IMR-90 (cell line): Measurements from ENCODE around the gene FGD3. TPM values are rescaled to one million over a fixed set of nuclear protein-coding genes. Genes with fewer than 3 reads are reported as not detected.

Experiments
- ATAC-seq: fragments of 200-7000 bp; cut with Tn5 transposase; 2 replicates; pipeline ENCODE4 v1.9.1; 2020; ENCODE audit warnings: low read depth, mild to moderate bottlenecking, moderate library complexity
- BruUV-seq: library from RNA; stranded (reverse); fragments of 400-500 nt; replicated peaks from 2 replicates; lab custom pipeline; 2021; lab: Mats Ljungman, UMichigan
- CTCF ChIA-PET: fragments of 300-600 bp; formaldehyde crosslinking; extraction: SDS; loops from one replicate; lab custom pipeline; 2021; ENCODE audit warnings: antibody characterized with exemption; lab: Yijun Ruan, JAX
- POLR2A ChIA-PET: fragments of 300-600 bp; sonication (Branson Sonifier 250); formaldehyde crosslinking; loops from one replicate; lab custom pipeline; 2022; ENCODE audit warnings: antibody characterized with exemption; ENCODE audit not compliant: unreplicated experiment; lab: Charles Lee
- DNase-seq: peaks from one replicate; pipeline ENCODE4 v3.0.0; 2013
- H2AFZ ChIP-seq: replicated peaks from 2 replicates; pipeline ENCODE3; 2013; ENCODE audit warnings: low read length, mild to moderate bottlenecking; ENCODE audit not compliant: poor library complexity
- H2AK5ac ChIP-seq: 2 replicates; pipeline ENCODE4 v1.6.1; 2013; ENCODE audit warnings: low read depth, low read length, inconsistent platforms
- H2AK9ac ChIP-seq: replicated peaks from 2 replicates; pipeline ENCODE3; 2013; ENCODE audit warnings: mild to moderate bottlenecking, low read depth, low read length, moderate library complexity; ENCODE audit not compliant: poor library complexity
- H2BK120ac ChIP-seq: 2 replicates; pipeline ENCODE4 v1.6.1; 2013; ENCODE audit warnings: low read depth, low read length, inconsistent platforms
- H2BK15ac ChIP-seq: 3 replicates; pipeline ENCODE4 v1.6.1; 2013; ENCODE audit warnings: low read depth, low read length, inconsistent platforms
- H2BK20ac ChIP-seq: 2 replicates; pipeline ENCODE4 v1.6.1; 2013; ENCODE audit warnings: low read depth, mild to moderate bottlenecking, inconsistent platforms, low read length, moderate library complexity
- H2BK5ac ChIP-seq: 2 replicates; pipeline ENCODE4 v1.6.1; 2013; ENCODE audit warnings: mild to moderate bottlenecking, low read depth, low read length, inconsistent platforms; ENCODE audit not compliant: poor library complexity, severe bottlenecking
- H3K14ac ChIP-seq: replicated peaks from 2 replicates; pipeline ENCODE4 v1.6.1; 2013; ENCODE audit warnings: low read depth, low read length, inconsistent platforms
- H3K18ac ChIP-seq: 2 replicates; pipeline ENCODE4 v1.6.1; 2013; ENCODE audit warnings: low read depth, low read length, control low read depth
- H3K23ac ChIP-seq: 2 replicates; pipeline ENCODE4 v1.6.1; 2013; ENCODE audit warnings: low read depth, low read length, inconsistent platforms
- H3K27ac ChIP-seq: 2 replicates; pipeline ENCODE4 v1.5.1; 2013; ENCODE audit warnings: mild to moderate bottlenecking, control low read depth, low read length; ENCODE audit not compliant: insufficient read depth
- H3K27me3 ChIP-seq: 2 replicates; pipeline ENCODE4 v1.6.1; 2013; ENCODE audit warnings: low read length; ENCODE audit not compliant: control insufficient read depth, insufficient read depth
- H3K36me3 ChIP-seq: 2 replicates; pipeline ENCODE4 v1.6.1; 2013; ENCODE audit warnings: low read length, mixed read lengths; ENCODE audit not compliant: control insufficient read depth, insufficient read depth
- H3K4ac ChIP-seq: 2 replicates; pipeline ENCODE4 v1.6.1; 2013; ENCODE audit warnings: low read depth, low read length, inconsistent platforms
- H3K4me1 ChIP-seq: 2 replicates; pipeline ENCODE4 v1.6.1; 2013; ENCODE audit warnings: low read length, mixed read lengths; ENCODE audit not compliant: control insufficient read depth, insufficient read depth
- H3K4me2 ChIP-seq: 2 replicates; pipeline ENCODE4 v1.6.1; 2013; ENCODE audit warnings: low read depth, mild to moderate bottlenecking, control low read depth, low read length, moderate library complexity
- H3K4me3 ChIP-seq: 2 replicates; pipeline ENCODE4 v1.5.1; 2013; ENCODE audit warnings: low read depth, mild to moderate bottlenecking, control low read depth, low read length, moderate library complexity; ENCODE audit not compliant: insufficient read depth
- H3K56ac ChIP-seq: 2 replicates; pipeline ENCODE4 v1.6.1; 2013; ENCODE audit warnings: low read length, inconsistent platforms; ENCODE audit not compliant: insufficient read depth; ENCODE audit errors: extremely low read depth
- H3K79me1 ChIP-seq, 2 experiments: 2 replicates each; pipeline ENCODE4 v1.6.1; 2013; ENCODE audit warnings: low read length in 2 of 2, inconsistent platforms in 1 of 2, low read depth in 1 of 2
- H3K9ac ChIP-seq: 2 replicates; pipeline ENCODE4 v1.6.1; 2013; ENCODE audit warnings: low read depth, low read length, control low read depth
- H3K9me1 ChIP-seq: 2 replicates; pipeline ENCODE4 v1.6.1; 2013; ENCODE audit warnings: low read length, inconsistent platforms; ENCODE audit not compliant: insufficient read depth
- H3K9me3 ChIP-seq: 2 replicates; pipeline ENCODE4 v1.6.1; 2013; ENCODE audit warnings: low read length; ENCODE audit not compliant: control insufficient read depth, insufficient read depth
- H4K20me1 ChIP-seq: 2 replicates; pipeline ENCODE4 v1.6.1; 2013; ENCODE audit warnings: low read length, inconsistent platforms; ENCODE audit not compliant: insufficient read depth
- H4K5ac ChIP-seq: 2 replicates; pipeline ENCODE4 v1.6.1; 2013; ENCODE audit warnings: mild to moderate bottlenecking, low read depth, low read length, control low read depth
- H4K8ac ChIP-seq, 2 experiments: 2 replicates each; pipeline ENCODE4 v1.6.1; 2013; ENCODE audit warnings: low read depth in 2 of 2, low read length in 2 of 2, control low read depth in 1 of 2, inconsistent platforms in 1 of 2
- H4K91ac ChIP-seq: 2 replicates; pipeline ENCODE4 v1.6.1; 2013; ENCODE audit warnings: low read depth, low read length, inconsistent platforms; ENCODE audit not compliant: insufficient read depth
- FOS ChIP-seq: fragments of 150-350 bp; IDR thresholded peaks from 2 replicates; pipeline ENCODE4 v1.6.1; 2016; ENCODE audit warnings: low read depth, low read length
- WGBS, 2 experiments: methylation state at CpG; one replicate each; pipeline versions ENCODE4 v1.1.5 to v1.1.7; 2013; ENCODE audit warnings: missing lambda C conversion rate in 2 of 2; ENCODE audit not compliant: insufficient read length in 1 of 2; ENCODE audit errors: extremely low coverage in 2 of 2; 5-methylcytosine and 5-hydroxymethylcytosine counted together
- dilution Hi-C: fragments of 300-500 bp; cut with HindIII; formaldehyde crosslinking; loops from one replicate; pipeline ENCODE4 v1.14.3; 2018; ENCODE audit warnings: low sequenced_read_pairs; ENCODE audit not compliant: unreplicated experiment
- in situ Hi-C: fragments of 300-500 bp; cut with MboI; formaldehyde crosslinking; loops from 3 replicates; pipeline ENCODE4 v1.14.3; 2019; ENCODE audit warnings: low sequenced_read_pairs, inconsistent platforms, mixed read lengths
- intact Hi-C: fragments of 100-400 bp; cut with micrococcal nuclease; formaldehyde crosslinking; loops from 2 replicates; pipeline ENCODE4 v1.10.0; 2022
- polyA plus RNA-seq, 3 experiments: library from polyadenylated mRNA; depleted of rRNA; stranded (reverse); fragments of >200 nt; gene quantifications; 2 replicates each; pipeline ENCODE4 v1.2.3, GENCODE V29; 2012; ENCODE audit warnings: low replicate concordance in 1 of 3
- total RNA-seq: library from RNA; depleted of rRNA; stranded (reverse); fragments of >200 nt; gene quantifications from 2 replicates; pipeline ENCODE4 v1.2.3, GENCODE V29; 2012

The FGD3 gene
- total and polyA plus RNA-seq, 2 of the 4 experiments (the other 2 are of a cell fraction), result not detected

- Histone ChIP-seq H4K20me1 (no peaks in the 10 kb centered on the region), H2BK120ac (no peak overlapping the region), H3K9me3 (no peaks in the 10 kb centered on the region), H3K56ac (no peak overlapping the region), H3K27ac (no peak overlapping the region), H3K4ac (no peak overlapping the region), H3K4me3 (no peak overlapping the region), H2AFZ (no peak overlapping the region), H3K27me3 (peaks cover 8% of the 10 kb centered on the region; the same call in 1 of the 2 replicates), H2BK15ac (no peak overlapping the region), H3K9me1 (no peaks in the 10 kb centered on the region), H3K79me1 (no peaks in the 10 kb centered on the region), H2AK9ac (no peak overlapping the region), H2AK5ac (no peak overlapping the region), H4K8ac (no peak overlapping the region), H4K91ac (no peak overlapping the region), H3K4me1 (no peaks in the 10 kb centered on the region), H2BK20ac (no peak overlapping the region), H2BK5ac (no peak overlapping the region), H3K9ac (no peak overlapping the region), H3K18ac (no peak overlapping the region), H3K23ac (no peak overlapping the region), H3K4me2 (no peak overlapping the region), H3K36me3 (no peaks in the 10 kb centered on the region), H4K5ac (no peak overlapping the region), H3K14ac (no peak overlapping the region)
- BruUV-seq, result no TSS peak
- DNase-seq (no peak), ATAC-seq (no peak)
- POLR2A ChIA-PET, result no interaction called here
- no CpG with 5 or more reads among the region's 2 CpGs for WGBS, 2 experiments
- in situ Hi-C loops, result loop anchor here (25.0 kb wide), 1 partner anchor 311 kb away; no protein-coding TSS in a partner anchor
- dilution Hi-C loops, result no loop called here
- intact Hi-C loops, result no loop called here
- TF ChIP-seq FOS, result no peak
- CTCF ChIA-PET, result no interaction called here
Measured at GRCh38 chr9:93001031-93001430, 53.7 kb downstream of the FGD3 start.
